ENCODE measurements around the gene RAPGEF4.

GRCh38 chr2:172843266-172843582 is 107.6 kb downstream of the RAPGEF4 start:
- TF ChIP-seq CTCF (conservative IDR thresholded peaks at IDR 0.05) = no peak
- TF ChIP-seq EZH2 (IDR thresholded peaks at IDR 0.05; ENCODE audit: low read depth) = no peak
